Measurements from ENCODE around the gene TAS2R41.

TAS2R41 gene

GRCh38 chr7:143494622-143495021, 16.9 kb downstream of the TAS2R41 start:
- H3K27me3 ChIP-seq = no peaks in the 10 kb centered on the region
- H3K27ac ChIP-seq = no peak overlapping the region
- TF ChIP-seq Cebpa-rat (IDR thresholded peaks at IDR 0.05) = no peak
- no peaks in the 10 kb centered on the region for H4K20me1 ChIP-seq
- peaks cover 0 to 89% (median 3%) of the 10 kb centered on the region in 10 experiments; a peak in 8 of 20 replicates for H3K4me1 ChIP-seq
- no peak overlapping the region for H3K9ac ChIP-seq
- H3K9me3 ChIP-seq (replicated peaks in 1 of 11) = no peaks in the 10 kb centered on the region; a peak in 2 of 22 replicates
- H3K36me3 ChIP-seq = no peaks in the 10 kb centered on the region
- H3K4me2 ChIP-seq = peak overlapping the region in 1 of 11 experiments; percentile 49; a peak in 1 of 22 replicates
- no peak overlapping the region for H3K4me3 ChIP-seq

- Histone ChIP-seq H3K27me3 (no peaks in the 10 kb centered on the region), H3K9me3 (replicated peaks in 1 of 11) (no peaks in the 10 kb centered on the region; a peak in 2 of 22 replicates), H3K4me3 (no peak overlapping the region), H3K4me2 (peak overlapping the region in 4 of 11 experiments; percentile 8 to 68 (median 48); a peak in 6 of 22 replicates), H3K36me3 (no peaks in the 10 kb centered on the region), H4K20me1 (no peaks in the 10 kb centered on the region), H3K9ac (no peak overlapping the region), H3K27ac (peak overlapping the region in 1 of 11 experiments; percentile 23; a peak in 1 of 22 replicates), H3K4me1 (peaks cover 0 to 91% (median 3%) of the 10 kb centered on the region in 10 experiments; a peak in 8 of 20 replicates)
- no peak for TF ChIP-seq Cebpa-rat (IDR thresholded peaks at IDR 0.05)
Observed at GRCh38 chr7:143495851-143496250, 18.2 kb downstream of the TAS2R41 start.

GRCh38 chr7:143496263-143496662, 18.6 kb downstream of the TAS2R41 start:
- H3K27me3 ChIP-seq = no peaks in the 10 kb centered on the region
- H3K4me3 ChIP-seq = no peak overlapping the region
- no peaks in the 10 kb centered on the region; a peak in 2 of 22 replicates for H3K9me3 ChIP-seq (replicated peaks in 1 of 11)
- H3K4me1 ChIP-seq = peaks cover 0 to 91% (median 3%) of the 10 kb centered on the region in 10 experiments; a peak in 8 of 20 replicates
- H3K9ac ChIP-seq = no peak overlapping the region
- H3K36me3 ChIP-seq = no peaks in the 10 kb centered on the region
- TF ChIP-seq Cebpa-rat (IDR thresholded peaks at IDR 0.05) = no peak
- H3K4me2 ChIP-seq = peak overlapping the region in 4 of 11 experiments; percentile 8 to 68 (median 48); a peak in 6 of 22 replicates
- no peaks in the 10 kb centered on the region for H4K20me1 ChIP-seq
- H3K27ac ChIP-seq = peak overlapping the region in 1 of 11 experiments; percentile 23; a peak in 1 of 22 replicates

GRCh38 chr7:143497008-143497795, 19.5 kb downstream of the TAS2R41 start:
- Histone ChIP-seq H3K4me2 (peak overlapping the region in 5 of 11 experiments; percentile 2 to 73 (median 25); a peak in 7 of 22 replicates), H3K27me3 (no peaks in the 10 kb centered on the region), H4K20me1 (no peaks in the 10 kb centered on the region), H3K4me3 (no peak overlapping the region), H3K27ac (peak overlapping the region in 3 of 11 experiments; percentile 2 to 28 (median 18); a peak in 4 of 22 replicates), H3K9ac (no peak overlapping the region), H3K36me3 (no peaks in the 10 kb centered on the region), H3K9me3 (replicated peaks in 1 of 11) (no peaks in the 10 kb centered on the region; a peak in 2 of 22 replicates), H3K4me1 (peaks cover 0 to 91% (median 3%) of the 10 kb centered on the region in 10 experiments; a peak in 8 of 20 replicates)
- TF ChIP-seq Cebpa-rat (IDR thresholded peaks at IDR 0.05) = no peak

GRCh38 chr7:143499246-143499645, 21.6 kb downstream of the TAS2R41 start:
- H3K27me3 ChIP-seq = no peaks in the 10 kb centered on the region
- no peaks in the 10 kb centered on the region; a peak in 2 of 22 replicates for H3K9me3 ChIP-seq (replicated peaks in 1 of 11)
- peak overlapping the region in 4 of 11 experiments; percentile 7 to 72 (median 43); a peak in 7 of 22 replicates for H3K4me2 ChIP-seq
- H3K9ac ChIP-seq = peak overlapping the region in 1 of 11 experiments; percentile 37; a peak in 2 of 22 replicates
- H3K4me3 ChIP-seq = no peak overlapping the region
- H3K4me1 ChIP-seq = peaks cover 6 to 81% (median 10%) of the 10 kb centered on the region in 10 experiments; a peak in 17 of 20 replicates
- no peaks in the 10 kb centered on the region for H4K20me1 ChIP-seq
- peak overlapping the region in 3 of 11 experiments; percentile 42 to 70 (median 69); a peak in 5 of 22 replicates for H3K27ac ChIP-seq
- TF ChIP-seq Cebpa-rat (IDR thresholded peaks at IDR 0.05) = no peak
- H3K36me3 ChIP-seq = no peaks in the 10 kb centered on the region

GRCh38 chr7:143499743-143500348, 22.2 kb downstream of the TAS2R41 start:
- TF ChIP-seq Cebpa-rat (IDR thresholded peaks at IDR 0.05) = no peak
- no peaks in the 10 kb centered on the region for H3K36me3 ChIP-seq
- peak overlapping the region in 4 of 11 experiments; percentile 7 to 72 (median 43); a peak in 7 of 22 replicates for H3K4me2 ChIP-seq
- H3K9ac ChIP-seq = peak overlapping the region in 1 of 11 experiments; percentile 37; a peak in 2 of 22 replicates
- peaks cover 6 to 78% (median 10%) of the 10 kb centered on the region in 10 experiments; a peak in 17 of 20 replicates for H3K4me1 ChIP-seq
- H3K27me3 ChIP-seq = no peaks in the 10 kb centered on the region
- peak overlapping the region in 3 of 11 experiments; percentile 42 to 70 (median 69); a peak in 5 of 22 replicates for H3K27ac ChIP-seq
- no peaks in the 10 kb centered on the region for H4K20me1 ChIP-seq
- H3K4me3 ChIP-seq = no peak overlapping the region
- H3K9me3 ChIP-seq (replicated peaks in 1 of 11) = no peaks in the 10 kb centered on the region; a peak in 2 of 22 replicates

- Histone ChIP-seq H3K4me1 (peaks cover 6 to 73% (median 9%) of the 10 kb centered on the region in 10 experiments; a peak in 17 of 20 replicates), H3K9me3 (replicated peaks in 1 of 11) (peaks cover 0 to 27% (median 6%) of the 10 kb centered on the region in 11 experiments; a peak in 8 of 22 replicates), H3K4me2 (peak overlapping the region in 9 of 11 experiments; percentile 4 to 33 (median 25); a peak in 10 of 22 replicates), H3K36me3 (no peaks in the 10 kb centered on the region), H4K20me1 (no peaks in the 10 kb centered on the region), H3K27me3 (no peaks in the 10 kb centered on the region), H3K4me3 (no peak overlapping the region), H3K9ac (no peak overlapping the region), H3K27ac (no peak overlapping the region)
- TF ChIP-seq Cebpa-rat (IDR thresholded peaks at IDR 0.05) = no peak
Observed at GRCh38 chr7:143503261-143503660, 25.6 kb downstream of the TAS2R41 start.

- Histone ChIP-seq H3K27me3 (no peaks in the 10 kb centered on the region), H3K27ac (no peak overlapping the region), H3K9ac (no peak overlapping the region), H4K20me1 (no peaks in the 10 kb centered on the region), H3K4me2 (no peak overlapping the region), H3K4me1 (peaks cover 6 to 62% (median 8%) of the 10 kb centered on the region in 10 experiments; a peak in 17 of 20 replicates), H3K9me3 (replicated peaks in 1 of 11) (peaks cover 0 to 27% (median 6%) of the 10 kb centered on the region in 11 experiments; a peak in 8 of 22 replicates), H3K36me3 (no peaks in the 10 kb centered on the region), H3K4me3 (no peak overlapping the region)
- no peak for TF ChIP-seq Cebpa-rat (IDR thresholded peaks at IDR 0.05)
Observed at GRCh38 chr7:143504215-143504936, 26.7 kb downstream of the TAS2R41 start.
